CD4-positive, alpha-beta T cell treated with Interleukin-15 for 1 hour (primary cell): ENCODE data around the gene KAZN.

Experiments
- DNase-seq: peaks from one replicate; pipeline ENCODE4 v3.0.0-alpha.2; 2020

Gene KAZN

DNA sequence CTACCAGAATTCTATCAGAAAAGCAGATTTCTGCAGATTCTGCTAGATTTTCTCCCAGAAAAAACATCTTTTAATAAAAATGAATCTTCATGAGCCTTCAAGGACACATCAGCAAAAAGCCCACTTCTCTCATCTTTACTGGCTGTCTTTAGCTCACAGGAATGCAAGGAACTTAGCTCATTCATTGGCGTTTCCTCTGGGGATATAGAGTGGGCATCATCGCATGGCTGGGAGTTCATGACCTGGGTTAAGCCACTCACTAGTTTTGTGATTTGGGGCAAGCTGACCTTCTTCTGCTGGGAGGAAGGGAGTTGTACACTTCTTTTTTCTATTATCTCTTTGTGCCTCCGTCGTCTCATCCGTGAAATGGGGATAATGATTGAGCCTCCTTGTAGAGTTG is 149.7 kb downstream of the KAZN start:
- DNase-seq: no peak

DNA sequence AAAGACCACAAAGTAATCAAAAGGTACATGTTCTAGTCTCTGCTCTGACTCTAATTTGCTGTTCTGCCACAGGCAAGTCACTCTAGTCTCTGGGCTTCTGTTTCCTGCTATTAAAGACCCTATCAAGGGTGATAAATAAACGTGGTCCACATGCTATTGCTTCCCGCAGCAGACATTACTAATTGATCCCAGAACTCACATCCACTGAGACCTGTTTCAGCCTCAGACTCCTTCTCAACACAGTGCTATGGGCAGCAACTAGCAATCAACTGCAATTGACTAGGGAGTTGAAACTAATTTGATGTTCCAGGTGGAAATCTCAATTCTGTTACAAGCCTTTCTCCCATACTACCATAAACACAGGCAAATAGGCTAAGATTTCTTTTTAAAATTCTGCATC is 150.5 kb downstream of the KAZN start:
- DNase-seq: no peak

DNA sequence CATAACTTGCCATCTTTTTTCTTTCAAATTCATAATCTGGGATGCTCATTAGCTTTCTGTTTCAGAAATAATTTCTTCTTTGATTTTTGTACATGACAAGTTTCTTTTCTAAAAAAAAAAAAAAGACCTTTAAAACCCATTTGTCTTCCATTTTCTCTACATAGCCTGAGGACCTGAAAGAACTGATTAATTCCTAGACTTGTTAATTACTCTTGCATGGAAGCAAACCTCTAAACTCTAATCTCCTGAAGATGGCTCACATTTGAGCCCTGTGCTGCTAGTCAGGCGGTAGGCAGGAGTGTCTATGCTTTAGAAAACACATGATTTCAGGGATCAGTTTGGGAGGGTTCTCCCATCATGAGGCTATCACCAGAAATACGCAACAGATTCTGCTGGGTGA is 152.0 kb downstream of the KAZN start:
- DNase-seq: no peak

DNA sequence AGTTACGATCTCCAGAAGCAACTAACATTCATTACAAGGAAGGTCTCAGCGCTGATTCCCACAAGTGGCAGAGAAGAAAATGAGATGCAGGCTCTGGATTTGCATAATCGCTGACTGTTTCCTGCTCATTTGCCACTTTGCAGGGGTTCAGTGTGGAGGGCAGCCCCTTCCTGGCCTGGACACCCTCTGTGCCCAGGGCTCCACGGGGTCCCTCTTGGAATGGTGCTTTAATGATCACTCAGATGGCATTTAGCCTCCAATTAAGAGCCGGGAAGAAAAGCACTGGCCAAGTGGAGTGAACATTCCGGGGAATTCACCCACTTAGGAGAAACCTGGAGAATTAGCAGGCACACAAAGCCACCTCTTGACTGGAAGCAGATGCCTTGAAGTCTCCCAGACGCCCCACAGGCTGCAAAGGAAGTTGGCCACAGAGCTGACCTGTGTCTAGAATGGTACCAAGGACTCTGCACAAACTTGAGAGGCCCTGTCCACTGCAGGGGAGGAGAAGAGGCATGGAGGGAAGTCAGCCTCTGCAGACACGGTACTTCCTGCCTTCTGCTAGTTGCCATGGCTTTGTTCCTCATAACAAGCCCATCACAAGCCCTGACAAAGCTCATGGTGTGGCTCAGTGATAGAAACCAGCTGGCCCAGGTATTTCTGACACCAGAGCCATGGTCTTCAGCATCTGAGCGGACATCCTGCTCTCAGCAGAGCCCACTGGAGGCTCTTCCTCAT is 157.2 kb downstream of the KAZN start:
- no peak for DNase-seq

DNA sequence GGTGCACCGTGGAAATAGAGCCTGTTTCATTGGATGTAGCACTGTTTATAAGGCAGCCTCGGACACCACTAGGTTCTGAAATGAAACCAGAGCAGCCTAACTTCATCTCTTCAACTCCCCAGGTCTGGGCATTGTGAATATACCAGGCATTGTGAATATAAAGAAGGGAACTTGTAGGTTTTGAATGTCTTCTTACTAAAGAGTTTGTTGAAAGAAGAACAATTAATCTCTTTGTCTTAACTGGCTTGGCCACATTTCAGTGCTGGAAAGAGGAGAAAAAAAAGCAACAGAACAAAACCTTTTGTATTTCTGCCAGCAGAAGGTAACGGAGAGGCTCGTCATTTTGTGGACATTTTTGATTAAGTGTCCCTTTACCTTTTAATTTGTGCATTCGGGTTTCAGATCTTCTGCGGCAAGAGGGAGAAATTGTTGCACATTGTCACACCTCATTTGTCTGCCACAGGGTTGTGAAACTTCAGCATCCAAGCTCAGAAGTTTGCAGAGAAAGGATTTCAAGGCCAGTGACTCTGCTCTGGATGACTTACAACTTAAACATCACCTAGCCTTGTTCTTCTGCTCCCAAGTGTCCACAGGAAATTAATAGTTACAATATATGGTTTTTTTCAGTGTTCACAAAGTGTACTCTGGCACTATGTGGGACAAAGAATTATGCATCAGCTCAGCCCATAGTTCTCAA is 158.3 kb downstream of the KAZN start:
- no peak for DNase-seq

DNA sequence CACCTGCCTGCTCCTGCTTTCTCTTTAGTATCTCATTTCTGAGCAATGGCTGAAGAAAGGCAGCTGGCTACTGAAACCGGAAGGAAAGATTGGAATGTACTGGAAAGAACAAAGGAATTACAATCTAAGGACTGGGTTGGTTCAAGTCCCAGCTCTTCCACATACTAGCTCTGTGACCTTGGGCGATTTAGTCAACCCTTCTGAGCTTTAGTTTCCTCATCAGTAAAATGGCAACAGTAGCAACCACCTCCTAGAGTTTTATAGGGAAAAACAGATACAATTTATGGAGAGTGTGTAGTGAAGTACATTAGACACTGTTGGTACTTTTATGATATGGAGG is 158.8 kb downstream of the KAZN start:
- no peak for DNase-seq

DNA sequence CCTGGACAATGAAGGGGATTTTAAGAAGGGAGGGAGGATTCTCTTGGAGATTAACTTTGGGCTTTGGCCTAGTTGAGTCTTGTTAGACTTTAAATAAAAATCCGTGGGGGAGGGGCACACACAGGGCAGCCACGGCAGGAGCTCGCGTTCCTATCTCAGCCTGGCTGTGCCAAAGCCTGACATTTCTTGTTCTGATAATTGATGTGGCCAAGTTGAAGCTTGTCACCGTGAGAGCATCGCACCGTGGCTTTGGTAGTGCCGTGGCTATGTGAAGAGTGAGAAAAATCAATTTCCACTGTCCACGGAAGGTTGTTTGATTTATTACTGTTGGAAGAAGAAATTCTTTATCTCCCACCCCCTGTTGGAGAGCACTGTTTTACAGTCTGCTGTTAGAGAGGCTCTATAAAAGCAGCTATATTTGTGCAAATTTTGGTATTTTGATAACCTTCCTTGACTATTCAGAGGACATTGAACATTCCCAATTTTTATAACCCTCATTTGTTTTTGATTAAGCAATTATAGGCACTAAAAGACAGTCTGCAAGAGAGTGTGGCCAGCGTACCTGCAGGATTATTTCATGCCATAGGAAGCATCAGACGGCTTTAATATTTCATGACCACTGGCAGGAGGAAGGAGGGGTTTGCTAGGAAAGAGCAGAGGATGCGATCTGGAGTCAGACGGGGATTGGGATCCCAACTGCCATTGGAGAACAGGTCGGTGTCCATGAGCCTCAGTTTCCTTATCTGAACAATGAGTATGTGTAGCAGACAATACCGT is 160.7 kb downstream of the KAZN start:
- no peak for DNase-seq

DNA sequence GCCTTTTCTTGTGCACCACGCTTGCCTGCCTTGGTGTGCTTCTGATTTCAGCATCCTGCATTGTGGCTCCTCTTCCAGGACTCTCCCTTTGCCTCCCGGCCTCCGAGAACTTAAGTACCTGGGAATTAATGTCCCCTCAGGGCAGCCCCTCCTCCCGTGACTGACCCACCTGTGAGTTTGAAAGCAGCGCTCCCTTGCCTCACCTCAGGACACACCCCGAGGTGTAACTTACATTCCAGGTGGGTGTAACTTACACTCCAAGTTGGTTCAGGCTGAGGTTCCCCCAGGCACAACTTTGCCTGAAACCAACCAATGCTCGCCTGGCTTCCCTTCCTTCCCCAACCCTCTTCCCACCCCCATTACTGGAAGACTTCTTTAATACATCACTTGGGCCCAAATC is 161.4 kb downstream of the KAZN start:
- no peak for DNase-seq

DNA sequence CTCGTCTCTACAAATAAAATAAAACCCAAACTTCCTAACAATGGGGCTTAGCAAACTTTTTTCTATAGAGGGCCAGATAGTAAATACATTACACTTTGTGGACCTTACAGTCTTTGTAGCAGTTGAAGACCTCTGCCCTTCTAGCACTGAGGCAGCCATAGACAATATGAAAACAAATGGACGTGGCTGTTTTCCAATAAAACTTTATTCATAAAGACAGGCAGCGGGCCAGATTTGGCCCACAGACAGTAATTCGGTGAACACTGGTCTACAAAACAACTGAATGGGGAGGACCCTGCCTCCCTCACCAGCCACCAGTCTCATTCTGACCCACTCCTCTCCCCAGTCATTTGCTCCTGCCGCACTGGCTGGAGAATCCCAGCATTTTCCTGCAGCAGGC is 162.3 kb downstream of the KAZN start:
- no peak for DNase-seq

DNA sequence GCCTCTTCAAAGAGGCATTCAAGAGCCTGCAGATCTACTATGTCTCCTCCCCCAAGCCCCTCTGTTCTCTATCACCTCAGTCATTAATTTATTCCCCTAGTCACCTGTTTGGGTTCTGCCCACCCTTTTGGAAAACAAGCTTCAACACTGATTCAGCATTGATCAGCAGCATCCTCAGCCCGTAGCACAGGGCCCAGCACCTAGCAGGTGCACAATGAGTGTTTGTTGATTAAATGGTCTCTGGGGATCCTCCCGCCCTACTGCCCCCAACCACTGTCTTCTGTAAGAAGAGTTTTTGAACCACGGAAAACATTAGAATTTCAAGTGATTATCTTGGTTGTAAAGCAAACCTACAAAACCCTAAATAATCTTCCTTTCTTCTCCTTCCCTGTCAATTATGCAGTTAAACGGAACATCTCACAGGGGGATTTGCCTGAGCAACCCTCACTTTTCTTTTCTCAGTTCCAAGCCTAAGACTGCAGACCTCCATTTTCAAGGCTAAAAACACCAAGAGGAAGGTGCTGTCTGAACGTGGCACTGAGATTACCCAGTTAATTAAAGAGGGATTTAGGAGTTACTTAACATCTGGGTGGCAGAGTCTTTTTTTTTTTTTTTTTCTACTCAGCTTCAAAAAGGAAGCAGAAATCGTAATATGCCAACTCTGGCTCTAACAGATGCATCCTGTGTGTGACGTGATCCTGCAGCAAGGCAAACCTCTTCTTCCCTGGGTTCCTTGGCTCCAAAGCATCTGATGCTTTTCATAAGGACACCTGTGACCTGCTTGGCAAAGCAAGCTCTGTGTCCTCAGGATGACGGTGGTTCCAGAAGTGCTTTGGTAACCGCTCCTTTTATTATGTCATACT is 163.0 kb downstream of the KAZN start:
- no peak for DNase-seq

DNA sequence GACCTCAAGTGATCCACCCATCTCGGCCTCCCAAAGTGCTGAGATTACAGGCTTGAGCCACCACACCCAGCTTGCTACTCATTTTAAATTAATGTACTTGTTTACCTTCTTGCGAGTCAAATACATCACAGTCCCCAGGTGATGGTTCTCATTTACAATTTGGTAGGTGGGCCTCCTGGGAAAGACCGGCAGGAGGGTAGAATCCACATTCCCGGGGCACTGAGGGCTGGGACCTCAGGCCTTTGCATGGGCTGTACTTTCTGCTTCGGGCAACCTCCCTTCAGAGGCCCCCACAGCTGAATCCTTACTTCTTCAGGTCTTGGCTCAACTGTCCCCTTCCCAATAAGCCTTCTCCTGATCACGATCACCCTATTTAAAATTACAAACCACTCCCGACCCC is 165.5 kb downstream of the KAZN start:
- DNase-seq: no peak

DNA sequence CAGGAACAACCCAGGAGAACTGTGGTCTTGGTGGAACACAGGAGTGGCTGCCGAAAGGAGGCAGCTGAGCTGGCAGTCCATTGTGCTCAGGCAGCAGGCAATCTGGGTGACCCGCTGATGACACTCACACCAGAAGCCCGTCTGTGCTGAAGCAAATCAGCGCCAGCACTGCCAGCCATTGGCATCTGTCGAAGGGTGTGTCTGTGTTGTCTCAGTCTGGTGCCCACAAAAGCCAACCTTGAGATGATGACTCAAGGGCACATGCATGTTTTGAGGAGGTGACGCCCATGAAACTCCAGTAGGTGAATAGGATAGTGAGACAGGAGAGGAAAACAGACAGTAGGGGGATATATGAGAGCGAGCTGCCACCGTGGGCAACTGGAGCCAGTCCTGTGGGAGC is 167.3 kb downstream of the KAZN start:
- DNase-seq: no peak

DNA sequence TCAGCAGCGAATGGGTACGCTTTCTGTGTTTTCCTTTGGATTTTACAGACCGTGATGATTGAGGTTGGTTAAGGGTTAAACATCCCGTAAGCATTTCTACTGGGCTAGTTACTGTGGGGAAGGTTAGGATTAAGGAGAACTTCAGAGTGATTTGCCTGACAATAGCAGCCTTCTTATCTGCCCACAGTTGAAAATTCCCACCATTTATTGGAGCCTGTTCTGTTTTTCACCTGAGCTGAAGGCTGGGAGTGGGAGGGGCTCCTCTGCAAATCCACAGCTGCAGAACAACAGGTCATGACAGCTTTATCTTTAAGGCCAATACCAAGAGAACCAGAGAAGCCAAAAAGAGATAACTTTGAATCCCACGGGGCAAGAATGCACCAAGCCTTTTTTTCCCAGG is 168.6 kb downstream of the KAZN start:
- no peak for DNase-seq

DNA sequence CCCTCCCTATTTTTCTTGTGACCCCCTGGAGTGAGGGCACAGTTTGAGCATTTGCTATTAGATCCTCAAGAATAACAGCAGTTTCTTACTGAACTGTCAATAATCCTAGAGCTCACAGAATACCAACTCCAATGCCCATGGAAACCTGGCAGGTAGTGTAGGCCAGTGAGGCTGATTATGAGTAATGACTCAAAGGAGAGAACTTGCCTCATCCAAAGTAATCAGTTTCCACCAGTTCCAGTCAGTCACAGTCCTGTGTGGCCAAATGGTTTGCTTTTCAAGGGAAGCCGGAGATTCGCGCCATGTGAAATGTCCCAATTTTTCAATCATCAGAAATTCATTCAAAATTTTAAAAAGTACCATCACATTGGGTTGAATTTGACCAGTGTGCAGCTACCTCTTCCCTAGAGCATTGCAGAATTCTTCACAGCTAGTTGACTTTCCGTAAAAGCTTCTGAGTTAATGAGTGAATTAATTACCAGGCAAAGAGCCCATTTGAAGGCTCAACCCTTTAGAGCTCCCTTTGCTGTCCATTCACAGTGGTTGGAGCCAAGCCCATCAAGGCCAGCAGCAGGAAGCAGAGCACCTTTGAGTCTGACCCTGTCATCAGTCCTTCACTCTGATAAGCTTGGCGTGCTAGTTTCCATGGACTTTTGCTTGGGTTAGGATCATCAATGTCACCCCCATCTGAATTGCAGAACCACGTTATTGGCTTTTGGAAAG is 170.3 kb downstream of the KAZN start:
- DNase-seq: no peak

DNA sequence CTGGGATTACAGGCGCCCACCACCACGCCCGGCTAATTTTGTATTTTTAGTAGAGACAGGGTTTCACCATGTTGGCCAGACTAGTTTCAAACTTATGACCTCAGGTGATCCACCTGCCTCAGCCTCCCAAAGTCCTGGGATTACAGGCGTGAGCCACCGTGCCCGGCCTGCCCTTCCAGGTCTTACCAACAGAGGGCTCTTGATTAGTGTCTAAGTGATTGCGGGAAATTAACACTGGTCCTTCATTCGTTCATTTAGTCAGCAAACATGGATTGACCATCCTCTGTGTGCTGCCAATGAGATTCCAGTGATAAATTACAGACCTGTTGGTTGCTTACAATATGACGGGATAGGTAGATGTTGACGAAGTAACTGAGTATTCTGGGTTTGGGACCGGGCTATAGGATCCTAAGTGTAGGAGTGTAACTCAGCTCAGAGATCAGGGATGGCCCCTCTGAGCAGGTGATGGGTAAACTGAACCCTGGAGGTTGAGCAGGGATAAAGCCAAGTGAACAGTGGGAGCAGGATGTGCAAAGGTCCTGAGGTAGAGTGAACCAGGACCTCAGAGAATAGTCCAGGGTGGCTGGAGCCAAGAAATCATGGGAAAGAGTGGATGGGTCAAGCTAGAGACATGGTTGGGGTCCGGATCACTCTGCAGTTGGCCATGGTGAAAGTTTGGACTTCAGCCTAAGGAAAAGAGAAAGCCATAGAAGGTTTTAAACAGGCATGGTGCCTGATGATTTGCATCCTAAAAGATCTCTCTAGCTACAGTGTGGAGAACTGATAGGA is 171.2 kb downstream of the KAZN start:
- no peak for DNase-seq

DNA sequence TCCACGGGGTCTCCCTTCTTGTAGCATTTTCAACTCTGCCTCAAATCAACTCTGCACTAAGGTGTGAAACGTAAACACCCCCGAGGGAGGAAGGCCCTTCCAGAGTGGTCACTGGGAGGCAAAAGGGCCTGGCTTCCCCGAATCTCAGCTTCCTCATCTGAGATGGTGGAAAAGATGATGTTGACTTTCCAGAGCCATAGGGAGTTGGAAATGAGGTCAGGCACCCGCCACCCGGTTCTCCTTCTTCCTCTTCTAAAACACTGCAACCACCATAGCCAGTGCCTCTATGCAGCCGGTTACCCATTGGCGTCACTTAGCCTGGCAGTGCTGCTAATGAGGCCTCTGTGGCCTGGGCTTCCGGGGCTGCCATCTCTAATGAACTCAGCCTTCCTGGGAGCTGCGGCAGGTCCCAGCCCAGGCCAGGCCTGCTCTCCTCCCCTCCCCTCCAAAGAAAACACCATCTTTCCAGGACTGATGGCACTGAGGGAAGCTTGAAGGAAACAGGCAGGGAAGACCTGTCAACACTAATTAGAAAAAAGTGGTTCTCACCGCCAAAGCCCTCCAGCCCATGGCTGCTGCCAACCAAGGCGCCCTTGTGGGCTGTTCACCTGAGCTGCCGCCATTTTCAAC is 175.0 kb downstream of the KAZN start:
- DNase-seq: no peak

DNA sequence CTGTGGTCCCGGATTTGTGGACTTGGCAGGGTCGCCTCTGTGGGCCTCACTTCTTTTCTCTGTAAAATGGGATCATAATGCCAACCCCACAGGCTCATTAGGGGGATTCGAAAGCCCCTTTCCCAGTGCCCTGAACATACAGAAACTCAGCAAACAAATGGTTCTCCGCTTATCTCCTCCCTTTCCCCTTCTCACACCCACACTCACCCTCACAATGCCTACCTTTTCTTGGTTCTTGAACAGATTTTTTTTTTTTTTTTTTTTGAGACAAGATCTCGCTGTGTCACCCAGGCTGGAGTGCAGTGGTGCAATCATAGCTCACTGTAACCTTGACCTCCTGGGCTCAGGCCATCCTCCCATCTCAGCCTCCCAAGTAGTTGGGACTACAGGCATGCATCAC is 175.7 kb downstream of the KAZN start:
- no peak for DNase-seq

DNA sequence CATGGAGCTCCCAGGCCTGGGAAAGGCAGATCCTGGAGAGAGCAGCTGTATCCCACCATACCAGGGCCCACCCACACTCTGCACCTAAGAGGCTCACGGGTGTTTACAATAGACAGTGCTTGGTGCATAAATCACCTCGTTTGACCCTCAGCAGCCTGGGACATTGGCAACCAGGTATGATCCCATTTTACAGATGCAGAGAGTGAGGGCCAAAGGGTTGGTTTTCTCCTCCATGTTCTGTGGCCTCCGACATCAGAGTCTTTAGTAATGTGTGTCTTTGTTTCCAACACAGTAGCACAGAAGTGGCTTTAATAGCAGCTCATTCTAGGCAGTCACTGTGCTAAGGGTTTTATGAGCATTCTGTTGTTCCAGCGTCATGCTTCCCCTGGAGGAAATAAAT is 176.5 kb downstream of the KAZN start:
- no peak for DNase-seq

DNA sequence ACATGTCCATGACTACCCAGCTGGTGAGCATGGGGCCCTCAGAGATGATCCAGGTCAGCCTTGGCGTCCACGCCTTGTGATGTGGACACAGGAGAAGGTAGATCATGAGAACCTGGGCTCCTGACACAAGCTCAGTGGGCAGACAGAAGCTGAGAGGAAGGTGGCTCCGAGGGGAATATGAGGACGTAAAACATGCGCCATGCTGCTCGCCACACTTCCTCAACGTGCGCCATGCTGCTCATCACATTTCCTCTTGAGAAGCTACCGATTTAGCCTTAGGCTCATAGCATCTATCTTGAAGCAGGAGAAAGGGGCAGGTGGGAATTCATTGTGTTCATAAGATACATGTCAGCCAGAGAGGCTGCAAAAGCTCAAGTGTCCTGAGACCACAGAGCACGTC is 176.9 kb downstream of the KAZN start:
- no peak for DNase-seq

DNA sequence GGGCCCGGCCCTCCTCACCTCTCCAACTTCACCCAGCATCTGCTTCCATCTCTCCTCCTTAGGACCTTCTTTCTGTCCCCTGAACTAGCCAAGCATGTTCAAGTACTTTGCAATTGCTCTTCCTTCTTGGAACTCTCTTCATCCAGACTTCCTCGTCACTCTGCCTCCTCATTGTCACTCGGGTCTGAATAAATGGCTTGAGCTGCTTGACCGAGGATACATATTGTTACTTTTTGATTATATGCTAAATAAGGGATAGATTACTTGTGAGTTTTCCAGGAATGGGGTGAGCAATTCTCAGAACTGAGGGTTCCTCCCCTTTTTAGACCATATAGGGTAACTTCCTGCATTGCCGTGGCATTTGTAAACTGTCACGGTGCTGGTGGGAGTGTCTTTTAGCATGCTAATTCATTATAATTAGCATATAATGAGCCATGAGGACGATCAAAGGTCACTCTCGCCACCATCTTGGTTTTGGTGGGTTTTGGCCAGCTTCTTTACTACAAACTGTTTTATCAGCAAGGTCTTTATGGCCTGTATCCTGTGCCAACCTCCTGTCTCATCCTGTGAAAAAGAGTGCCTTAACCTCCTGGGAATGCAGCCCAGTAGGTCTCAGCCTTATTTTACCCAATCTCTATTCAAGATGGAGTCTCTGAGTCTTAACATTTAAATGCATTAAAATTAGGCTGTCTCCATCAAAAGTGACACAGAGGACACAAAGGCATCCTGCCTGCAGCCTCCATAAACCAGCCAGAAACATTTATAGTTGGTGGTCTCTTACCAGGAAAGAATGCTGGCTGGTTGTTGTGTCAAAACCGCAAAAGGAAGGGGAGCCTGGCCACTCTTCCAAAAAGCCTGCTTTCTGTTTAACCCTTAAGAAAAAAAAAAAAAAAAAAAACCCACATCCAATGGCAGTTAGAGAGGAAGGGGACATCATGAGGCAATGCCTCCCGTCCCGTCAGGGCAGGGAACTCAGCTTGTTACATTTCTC is 179.3 kb downstream of the KAZN start:
- DNase-seq: no peak
